ENCODE measurements around the gene MIEF2.

Gene MIEF2

DNA sequence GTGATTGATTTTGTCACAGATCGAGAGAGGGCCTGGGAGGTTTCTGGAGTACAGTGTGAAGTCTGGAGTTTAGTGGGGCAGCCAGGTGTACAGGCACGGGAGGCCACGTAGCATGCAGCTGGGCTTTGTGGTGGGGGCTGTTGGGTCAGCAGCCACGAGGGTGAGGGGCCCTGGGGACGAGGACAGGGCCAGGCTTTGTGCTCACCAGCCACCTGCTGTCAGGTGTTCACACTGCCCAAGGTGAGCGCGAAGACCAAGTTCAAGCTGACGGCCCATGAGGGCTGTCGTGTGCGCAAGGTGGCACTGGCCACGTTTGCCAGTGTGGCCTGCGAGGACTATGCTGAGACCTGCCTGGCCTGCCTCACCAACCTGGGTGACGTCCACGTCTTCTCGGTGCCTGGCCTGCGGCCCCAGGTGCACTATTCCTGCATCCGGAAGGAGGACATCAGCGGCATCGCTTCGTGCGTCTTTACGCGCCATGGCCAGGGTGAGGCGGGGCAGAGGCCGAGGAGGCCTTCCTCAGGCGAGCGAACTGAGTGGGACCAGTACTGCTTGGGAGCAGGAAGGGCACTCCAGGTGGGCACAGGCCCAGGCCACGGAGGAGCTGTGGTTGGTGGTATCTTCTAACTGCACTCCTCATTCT lies 19.1 kb upstream of the MIEF2 start:
- H3K4me1 ChIP-seq (ENCODE audit: control insufficient read depth in 2 of 2, insufficient read depth in 1 of 2, low read depth in 1 of 2, low read length in 2 of 2) = no peaks in the 10 kb centered on the region
- H2BK12ac ChIP-seq (ENCODE audit: low read length) = peak overlapping the region; percentile 84
- no peaks in the 10 kb centered on the region for H3K27me3 ChIP-seq (ENCODE audit: control insufficient read depth in 3 of 3, insufficient read depth in 3 of 3, low read depth in 1 of 3, low read length in 3 of 3)
- no peak overlapping the region for H4K91ac ChIP-seq (ENCODE audit: low read depth, low read length, poor library complexity)
- peaks cover 0 to 3% of the 10 kb centered on the region in 2 donors for H3K9me3 ChIP-seq (replicated peaks in 1 of 2; ENCODE audit: control insufficient read depth in 2 of 2, insufficient read depth in 1 of 2, low read depth in 1 of 2, low read length in 2 of 2)
- H3K79me1 ChIP-seq (ENCODE audit: low read depth, low read length) = peaks cover 14% of the 10 kb centered on the region
- H3K4me3 ChIP-seq (ENCODE audit: low read length in 2 of 2) = peak overlapping the region in 1 of 2 donors; percentile 52
- peak overlapping the region; percentile 73 for H3K23ac ChIP-seq (ENCODE audit: low read depth, low read length, poor library complexity)
- H3K4ac ChIP-seq (ENCODE audit: low read length) = no peak overlapping the region
- H4K8ac ChIP-seq (ENCODE audit: low read depth, low read length) = no peak overlapping the region
- H2AK5ac ChIP-seq (ENCODE audit: low read depth, low read length) = no peak overlapping the region
- H3K4me2 ChIP-seq (ENCODE audit: insufficient read depth, low read length, poor library complexity, severe bottlenecking) = no peak overlapping the region
- no peak for DNase-seq (ENCODE audit: low spot score)
- peaks cover 81 to 92% of the 10 kb centered on the region in 2 donors for H3K36me3 ChIP-seq (replicated peaks in 1 of 2; ENCODE audit: control insufficient read depth in 2 of 2, insufficient read depth in 2 of 2, low read length in 2 of 2)
- H2BK120ac ChIP-seq (ENCODE audit: low read depth, low read length) = no peak overlapping the region
- H3K9ac ChIP-seq (ENCODE audit: low read depth, low read length, poor library complexity) = no peak overlapping the region
- H3K14ac ChIP-seq (ENCODE audit: low read length) = peak overlapping the region; percentile 82
- no CpG with 5 or more reads among the region's 28 CpGs for WGBS, 2 donors (ENCODE audit: extremely low coverage in 2 of 2, insufficient read length in 2 of 2, insufficient replicate concordance in 1 of 2)
- no peak overlapping the region for H3K27ac ChIP-seq (replicated peaks; ENCODE audit: low read length)
- no peak overlapping the region for H2AFZ ChIP-seq (ENCODE audit: low read length)
- no peak overlapping the region for H2BK15ac ChIP-seq (ENCODE audit: low read length)
- no peak overlapping the region for H3K18ac ChIP-seq (ENCODE audit: low read length)
- peak overlapping the region; percentile 24 for H2BK5ac ChIP-seq (ENCODE audit: low read length)

GRCh38 chr17:18245038-18245776 lies 15.3 kb upstream of the MIEF2 start:
- peaks cover 69 to 89% of the 10 kb centered on the region in 2 donors for H3K36me3 ChIP-seq (replicated peaks in 1 of 2; ENCODE audit: control insufficient read depth in 2 of 2, insufficient read depth in 2 of 2, low read length in 2 of 2)
- peaks cover 11% of the 10 kb centered on the region for H3K79me1 ChIP-seq (ENCODE audit: low read depth, low read length)
- H2AFZ ChIP-seq (ENCODE audit: low read length) = no peak overlapping the region
- H4K8ac ChIP-seq (ENCODE audit: low read depth, low read length) = peak overlapping the region; percentile 52
- no peak overlapping the region for H3K4me3 ChIP-seq (ENCODE audit: low read length in 2 of 2)
- H3K4me2 ChIP-seq (ENCODE audit: insufficient read depth, low read length, poor library complexity, severe bottlenecking) = no peak overlapping the region
- no peaks in the 10 kb centered on the region for H3K27me3 ChIP-seq (ENCODE audit: control insufficient read depth in 3 of 3, insufficient read depth in 3 of 3, low read depth in 1 of 3, low read length in 3 of 3)
- H2AK5ac ChIP-seq (ENCODE audit: low read depth, low read length) = no peak overlapping the region
- peaks cover 0 to 9% of the 10 kb centered on the region in 2 donors for H3K4me1 ChIP-seq (ENCODE audit: control insufficient read depth in 2 of 2, insufficient read depth in 1 of 2, low read depth in 1 of 2, low read length in 2 of 2)
- H2BK12ac ChIP-seq (ENCODE audit: low read length) = no peak overlapping the region
- H3K4ac ChIP-seq (ENCODE audit: low read length) = no peak overlapping the region
- no peak overlapping the region for H4K91ac ChIP-seq (ENCODE audit: low read depth, low read length, poor library complexity)
- H3K9ac ChIP-seq (ENCODE audit: low read depth, low read length, poor library complexity) = peak overlapping the region; percentile 68
- no peak overlapping the region for H2BK5ac ChIP-seq (ENCODE audit: low read length)
- H3K18ac ChIP-seq (ENCODE audit: low read length) = no peak overlapping the region
- no peak overlapping the region for H3K23ac ChIP-seq (ENCODE audit: low read depth, low read length, poor library complexity)
- H2BK120ac ChIP-seq (ENCODE audit: low read depth, low read length) = no peak overlapping the region
- H3K9me3 ChIP-seq (replicated peaks in 1 of 2; ENCODE audit: control insufficient read depth in 2 of 2, insufficient read depth in 1 of 2, low read depth in 1 of 2, low read length in 2 of 2) = peaks cover 0 to 3% of the 10 kb centered on the region in 2 donors
- no peak overlapping the region for H2BK15ac ChIP-seq (ENCODE audit: low read length)
- WGBS, 2 donors (ENCODE audit: extremely low coverage in 2 of 2, insufficient read length in 2 of 2, insufficient replicate concordance in 1 of 2) = no CpG with 5 or more reads among the region's 21 CpGs
- no peak for DNase-seq (ENCODE audit: low spot score)
- H3K14ac ChIP-seq (ENCODE audit: low read length) = no peak overlapping the region
- H3K27ac ChIP-seq (replicated peaks; ENCODE audit: low read length) = no peak overlapping the region

- Histone ChIP-seq H3K4me1 (ENCODE audit: control insufficient read depth in 2 of 2, insufficient read depth in 1 of 2, low read depth in 1 of 2, low read length in 2 of 2) (peaks cover 0 to 9% of the 10 kb centered on the region in 2 donors), H3K18ac (ENCODE audit: low read length) (no peak overlapping the region), H3K23ac (ENCODE audit: low read depth, low read length, poor library complexity) (peak overlapping the region; percentile 11), H2AK5ac (ENCODE audit: low read depth, low read length) (peak overlapping the region; percentile 89), H3K14ac (ENCODE audit: low read length) (no peak overlapping the region), H3K36me3 (replicated peaks in 1 of 2; ENCODE audit: control insufficient read depth in 2 of 2, insufficient read depth in 2 of 2, low read length in 2 of 2) (peaks cover 68 to 89% of the 10 kb centered on the region in 2 donors), H3K4ac (ENCODE audit: low read length) (no peak overlapping the region), H3K9ac (ENCODE audit: low read depth, low read length, poor library complexity) (peak overlapping the region; percentile 66), H2BK120ac (ENCODE audit: low read depth, low read length) (no peak overlapping the region), H2BK12ac (ENCODE audit: low read length) (no peak overlapping the region), H3K79me1 (ENCODE audit: low read depth, low read length) (peaks cover 11% of the 10 kb centered on the region), H3K4me2 (ENCODE audit: insufficient read depth, low read length, poor library complexity, severe bottlenecking) (no peak overlapping the region), H3K27ac (replicated peaks; ENCODE audit: low read length) (no peak overlapping the region), H2AFZ (ENCODE audit: low read length) (no peak overlapping the region), H4K91ac (ENCODE audit: low read depth, low read length, poor library complexity) (no peak overlapping the region), H3K27me3 (ENCODE audit: control insufficient read depth in 3 of 3, insufficient read depth in 3 of 3, low read depth in 1 of 3, low read length in 3 of 3) (no peaks in the 10 kb centered on the region), H2BK15ac (ENCODE audit: low read length) (no peak overlapping the region), H2BK5ac (ENCODE audit: low read length) (no peak overlapping the region), H3K4me3 (ENCODE audit: low read length in 2 of 2) (no peak overlapping the region), H3K9me3 (replicated peaks in 1 of 2; ENCODE audit: control insufficient read depth in 2 of 2, insufficient read depth in 1 of 2, low read depth in 1 of 2, low read length in 2 of 2) (peaks cover 0 to 3% of the 10 kb centered on the region in 2 donors), H4K8ac (ENCODE audit: low read depth, low read length) (peak overlapping the region; percentile 48)
- WGBS, 2 donors (ENCODE audit: extremely low coverage in 2 of 2, insufficient read length in 2 of 2, insufficient replicate concordance in 1 of 2) = no CpG with 5 or more reads among the region's 24 CpGs
- DNase-seq (ENCODE audit: low spot score) = no peak
Observed at GRCh38 chr17:18246109-18246725, 14.2 kb upstream of the MIEF2 start.

Data from neuronal stem cell (in vitro differentiated cells).